G401.6 (cell line): Measurements from ENCODE around the gene RECK.
"Not testable (repeated sequence)": the region's sequence is repeated elsewhere in the genome, so short reads cannot be mapped to it uniquely, and the experiment has no call there.

Experiments used
- FAIRE-seq: peaks from 2 replicates; lab custom pipeline; 2012; peaks lifted over from hg19 to GRCh38; lab: Jason Lieb, UNC

Gene RECK

DNA sequence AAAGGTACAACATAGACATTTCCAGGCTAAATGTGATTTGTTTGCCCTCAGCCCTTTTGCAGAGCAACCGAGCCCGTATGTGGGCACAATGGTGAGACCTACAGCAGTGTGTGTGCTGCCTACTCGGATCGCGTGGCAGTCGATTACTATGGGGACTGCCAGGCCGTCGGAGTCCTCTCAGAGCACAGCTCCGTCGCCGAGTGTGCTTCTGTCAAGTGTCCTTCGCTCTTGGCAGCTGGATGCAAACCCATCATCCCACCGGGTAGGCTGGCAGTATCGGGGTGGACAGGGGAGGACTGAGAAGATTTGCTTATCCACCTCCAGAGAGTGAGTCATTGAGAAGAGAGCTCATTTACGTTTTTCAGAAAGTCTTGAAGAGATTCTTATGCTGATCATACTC is 82.0 kb downstream of the RECK start:
- FAIRE-seq = no peak

DNA sequence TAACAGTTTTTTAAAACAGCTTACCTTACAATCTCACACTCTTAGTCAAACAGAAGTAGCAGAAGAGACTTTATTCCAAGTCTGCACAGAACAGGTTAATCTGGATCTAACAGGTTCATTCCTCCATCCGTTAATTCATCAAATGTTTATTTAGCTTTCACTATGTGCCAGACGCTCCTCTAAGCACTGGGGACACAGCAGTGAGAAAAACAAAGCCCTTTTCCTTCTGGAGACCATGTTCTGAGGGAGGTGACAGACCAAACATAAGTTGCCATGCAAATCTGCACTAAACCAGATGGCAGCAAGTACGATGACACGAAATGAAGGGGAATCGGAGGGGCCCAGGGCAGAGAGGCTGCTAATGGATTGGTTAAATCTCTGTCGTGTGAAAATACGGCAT is 82.8 kb downstream of the RECK start:
- FAIRE-seq = no peak

DNA sequence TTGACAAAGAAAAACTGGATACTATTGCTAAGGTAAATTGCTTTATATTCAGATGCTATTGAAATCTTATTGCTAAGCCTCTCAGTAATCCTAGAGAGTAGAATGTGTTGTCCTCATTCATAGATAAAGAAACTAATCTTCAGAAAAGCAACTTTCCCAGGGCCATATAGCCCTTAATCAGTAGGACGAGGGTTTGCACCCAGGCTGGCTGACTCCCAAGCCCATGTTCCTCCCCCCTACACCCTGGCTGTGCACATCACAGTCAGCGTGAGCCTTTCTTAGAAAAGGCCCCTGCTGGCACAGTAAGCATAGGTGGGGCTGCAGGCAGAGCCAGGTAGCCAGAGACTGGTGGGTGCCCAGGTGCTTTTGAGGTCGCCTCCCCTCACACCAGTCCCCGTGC is 84.0 kb downstream of the RECK start:
- FAIRE-seq = no peak

DNA sequence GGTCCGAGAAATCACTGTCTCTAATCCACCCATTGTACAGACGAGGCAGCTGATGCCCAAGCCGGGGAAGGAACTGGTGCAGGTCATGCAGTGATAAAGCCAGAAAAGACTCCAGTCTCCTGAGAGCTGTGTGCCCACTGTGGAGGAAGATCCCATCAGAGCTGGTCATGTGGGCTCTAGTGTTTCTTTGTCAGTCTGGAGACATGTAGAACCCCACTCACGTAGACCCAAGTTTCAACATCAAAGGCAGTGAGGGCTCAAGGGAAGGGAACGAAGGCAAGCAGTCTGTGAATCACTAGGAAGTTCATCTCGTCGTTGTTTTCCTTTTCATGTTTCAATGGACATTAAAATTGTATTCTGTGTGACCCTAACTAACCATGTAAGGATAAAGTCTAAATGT is 85.3 kb downstream of the RECK start:
- no peak for FAIRE-seq

DNA sequence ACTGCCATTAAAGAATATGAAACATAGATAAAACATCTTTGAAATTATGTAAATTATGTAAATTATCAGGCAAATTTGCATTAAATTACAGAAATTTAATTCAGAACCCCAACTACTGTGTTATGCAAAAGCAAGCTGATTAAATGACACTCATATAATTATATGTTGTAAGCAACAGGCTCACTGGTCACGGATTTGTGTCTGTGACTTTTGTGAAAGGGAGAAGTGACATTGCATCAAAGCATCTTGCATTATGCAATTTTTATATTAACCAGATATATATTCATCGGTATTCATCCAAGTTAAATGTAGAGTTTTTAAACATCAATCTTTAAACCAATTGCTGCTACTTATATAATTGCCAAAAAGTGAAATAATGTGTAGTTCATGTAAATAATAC is 86.8 kb downstream of the RECK start:
- FAIRE-seq = no peak

DNA sequence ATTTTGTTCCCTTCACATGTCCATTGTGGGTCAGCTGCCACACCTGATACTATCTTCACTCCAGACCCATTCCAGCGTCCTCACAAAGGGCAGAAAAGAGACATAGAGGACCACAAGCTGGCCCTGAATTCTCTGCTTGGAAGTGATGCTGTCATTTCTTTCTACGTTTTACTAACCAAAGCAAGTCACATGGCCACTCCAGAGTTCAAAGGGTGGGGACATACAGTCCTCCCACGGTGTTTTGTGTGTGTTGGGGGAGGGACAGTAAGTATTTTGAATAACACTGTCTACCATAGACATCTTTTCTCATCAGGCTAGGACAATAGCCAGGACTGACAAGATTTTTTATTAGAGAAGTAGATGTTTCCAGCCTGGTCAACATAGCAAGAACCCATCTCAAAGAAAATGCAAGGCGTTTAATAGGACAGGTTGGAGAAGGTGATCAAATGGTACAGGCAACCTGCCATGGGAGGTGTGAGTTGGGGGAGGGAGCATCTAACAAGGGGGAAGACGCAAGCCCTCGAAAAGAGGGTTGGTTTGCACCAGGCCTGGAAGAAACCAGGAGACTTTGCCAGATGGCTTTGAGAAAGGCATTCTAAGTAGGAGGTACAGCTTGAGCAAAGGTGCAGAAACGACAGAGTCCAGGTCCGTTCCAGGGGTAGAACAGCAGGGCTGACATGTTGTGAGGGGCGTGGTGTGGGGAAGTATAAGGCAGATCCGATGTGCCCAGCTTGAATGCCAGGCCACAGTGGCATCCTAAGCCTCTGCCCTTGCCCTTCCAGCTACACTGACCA is 88.5 kb downstream of the RECK start:
- FAIRE-seq = no peak

DNA sequence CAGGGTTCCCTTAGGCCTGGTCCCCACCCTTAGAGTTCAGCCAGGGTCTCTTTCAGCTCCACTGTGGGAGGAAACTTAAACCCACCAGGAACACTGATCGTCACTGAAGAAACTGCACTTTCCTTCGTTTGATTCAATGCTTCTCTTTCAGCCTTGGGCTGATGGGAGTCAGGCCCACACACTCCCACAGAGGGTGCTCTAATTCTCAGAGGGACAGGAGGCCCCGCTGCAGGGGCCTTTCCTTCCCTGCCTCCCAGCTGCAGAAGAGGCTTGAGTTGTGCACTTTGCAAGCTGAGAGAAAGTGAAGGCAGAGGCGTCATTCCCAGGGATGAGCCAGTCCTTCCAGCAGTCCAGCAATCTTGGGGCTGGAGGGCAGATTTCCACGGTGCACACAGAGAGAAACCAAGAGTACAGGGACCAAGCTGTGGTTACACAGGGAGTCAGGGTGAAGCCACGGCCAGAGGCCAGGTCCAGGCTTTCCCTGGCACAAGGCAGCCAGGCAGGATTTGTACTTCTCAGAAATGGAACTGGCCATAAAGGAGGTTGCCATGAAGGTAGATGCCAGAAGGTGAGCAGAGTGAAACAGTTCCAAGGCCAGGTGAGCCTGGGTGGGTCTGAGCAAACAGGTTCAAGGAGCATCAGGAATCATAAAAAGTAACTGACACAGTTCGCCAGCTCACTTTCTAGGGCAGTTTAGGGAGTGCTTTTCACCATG is 89.5 kb downstream of the RECK start:
- no peak for FAIRE-seq

DNA sequence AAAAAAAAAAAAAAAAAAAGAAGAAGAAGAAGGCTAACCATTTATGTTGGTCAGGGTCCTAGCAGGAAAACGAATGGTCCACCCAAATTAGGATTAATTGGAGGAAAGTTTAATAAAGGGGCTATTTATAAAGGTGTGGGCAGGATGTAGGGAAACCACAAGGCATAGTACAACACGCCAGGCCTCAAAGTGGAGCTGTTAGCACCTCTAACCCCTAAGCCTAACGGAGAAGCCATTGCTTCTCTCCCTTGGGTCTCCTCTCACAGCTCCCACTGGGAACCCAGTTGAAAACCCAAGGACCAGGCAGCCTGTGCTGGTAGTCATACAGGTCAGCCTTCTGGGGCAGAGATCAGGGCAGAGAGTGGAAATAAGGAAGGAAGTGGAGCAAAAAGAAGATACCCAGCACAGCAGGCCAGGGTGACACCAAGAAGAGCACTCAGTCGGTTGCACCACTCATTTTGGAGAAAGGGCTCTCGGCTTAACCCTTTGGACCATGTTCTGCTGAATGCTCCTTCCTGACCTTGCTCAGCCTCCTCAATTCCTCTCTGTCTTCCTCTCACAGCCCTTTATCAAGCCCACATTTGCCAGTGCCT is 91.0 kb downstream of the RECK start:
- FAIRE-seq = no peak

DNA sequence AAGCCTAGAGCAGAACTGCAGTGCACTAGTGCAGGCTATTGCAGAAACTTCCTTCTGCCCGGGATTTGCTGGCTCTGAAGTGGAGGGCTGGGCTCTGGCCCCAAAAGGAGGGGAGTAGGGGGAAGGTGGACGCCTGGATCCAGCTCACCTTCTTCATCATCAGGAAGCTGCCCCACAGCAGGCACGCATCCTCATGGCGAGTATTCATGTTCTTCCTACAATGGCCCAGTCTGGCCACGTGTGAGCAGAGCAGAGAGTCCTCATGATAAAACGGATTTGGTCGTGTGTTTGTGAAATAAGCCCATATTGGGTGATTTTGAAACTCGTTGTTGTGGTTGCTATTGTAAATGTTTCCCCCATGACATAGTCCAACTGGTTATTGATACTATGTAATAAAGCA is 91.6 kb downstream of the RECK start:
- FAIRE-seq = no peak

DNA sequence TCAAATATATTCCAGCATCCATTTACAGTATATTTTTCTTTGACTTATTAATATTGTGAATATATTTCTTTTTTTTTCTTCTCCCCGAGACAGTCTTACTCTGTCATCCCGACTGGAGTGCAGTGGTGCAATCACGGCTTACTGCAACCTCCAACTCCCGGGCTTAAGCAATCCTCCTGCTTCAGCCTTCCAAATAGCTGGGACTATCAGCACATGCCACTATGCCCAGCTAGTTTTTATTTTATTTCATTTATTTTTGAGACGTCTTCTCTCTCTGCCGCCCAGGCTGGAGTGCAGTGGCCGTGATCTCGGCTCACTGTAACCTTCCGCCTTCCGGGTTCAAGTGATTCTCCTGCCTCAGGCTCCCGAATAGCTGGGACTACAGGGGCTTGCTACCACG is 92.4 kb downstream of the RECK start:
- FAIRE-seq = no peak

DNA sequence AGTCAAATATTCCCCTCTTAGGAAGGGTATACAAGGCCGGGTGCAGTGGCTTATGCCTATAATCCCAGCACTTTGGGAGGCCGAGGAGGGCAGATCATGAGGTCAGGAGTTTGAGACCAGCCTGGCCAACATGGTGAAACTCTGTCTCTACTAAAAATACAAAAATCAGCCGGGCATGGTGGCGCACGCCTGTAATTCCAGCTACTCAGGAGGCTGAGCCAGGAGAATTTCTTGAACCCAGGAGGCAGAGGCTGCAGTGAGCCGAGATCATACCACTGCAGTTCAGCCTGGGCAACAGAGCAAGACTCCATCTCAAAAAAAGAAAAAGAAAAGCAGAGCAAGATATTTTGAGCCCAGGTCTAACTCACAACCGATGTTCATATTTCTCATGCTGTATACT is 95.0 kb downstream of the RECK start:
- FAIRE-seq = not testable (repeated sequence)

DNA sequence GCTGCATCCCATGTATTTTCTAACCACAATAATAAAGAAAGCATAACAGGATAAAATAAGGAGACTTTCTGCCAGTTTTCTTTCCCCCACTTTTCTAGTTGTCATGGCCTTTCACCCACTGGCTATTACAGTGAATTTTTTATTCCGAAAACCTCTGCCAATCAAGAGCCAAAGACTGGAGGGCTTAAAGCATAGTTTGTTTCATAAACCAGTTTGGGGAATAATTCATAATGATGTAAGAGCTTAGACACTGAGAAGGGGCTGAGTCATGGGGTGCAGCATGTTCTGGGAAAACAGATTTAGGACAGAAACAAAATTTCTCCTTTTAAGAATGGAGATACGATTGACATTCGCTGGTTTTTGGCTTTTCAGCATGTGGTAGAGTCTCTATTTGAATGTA is 95.4 kb downstream of the RECK start:
- no peak for FAIRE-seq

DNA sequence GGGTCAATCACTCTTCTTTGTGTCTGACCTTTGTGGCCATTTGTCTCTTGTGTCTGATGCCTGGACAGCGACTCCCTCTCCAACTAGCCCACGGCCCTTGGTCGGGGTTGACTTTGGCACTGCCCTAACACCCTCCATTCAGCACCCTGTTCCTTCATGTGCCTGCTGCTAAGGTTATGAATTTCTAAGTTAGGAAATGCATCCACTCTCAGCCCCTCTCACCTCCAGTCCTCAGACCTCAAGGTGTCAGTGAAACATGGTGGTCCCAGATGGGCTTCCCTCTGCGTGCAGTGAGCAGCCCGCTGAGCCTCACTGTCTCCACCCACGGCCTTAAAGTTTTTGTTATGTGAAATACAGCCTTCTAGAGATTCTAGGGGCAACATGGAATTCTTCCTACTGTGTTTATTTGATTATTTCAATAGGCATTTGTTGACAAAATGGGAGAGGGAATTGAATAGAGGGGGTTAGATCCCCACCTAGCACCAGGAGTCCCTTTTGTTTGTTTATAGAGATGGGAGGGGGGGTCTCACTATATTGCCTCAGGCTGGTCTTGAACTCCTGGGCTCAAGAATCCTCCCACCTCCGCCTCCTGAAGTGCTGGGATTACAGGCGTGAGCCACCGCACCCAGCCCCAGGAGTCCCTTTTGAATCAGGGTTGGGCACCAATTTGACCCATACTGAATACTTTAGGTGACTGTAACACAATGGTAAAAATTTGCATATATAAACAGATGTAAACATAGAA is 98.2 kb downstream of the RECK start:
- no peak for FAIRE-seq

DNA sequence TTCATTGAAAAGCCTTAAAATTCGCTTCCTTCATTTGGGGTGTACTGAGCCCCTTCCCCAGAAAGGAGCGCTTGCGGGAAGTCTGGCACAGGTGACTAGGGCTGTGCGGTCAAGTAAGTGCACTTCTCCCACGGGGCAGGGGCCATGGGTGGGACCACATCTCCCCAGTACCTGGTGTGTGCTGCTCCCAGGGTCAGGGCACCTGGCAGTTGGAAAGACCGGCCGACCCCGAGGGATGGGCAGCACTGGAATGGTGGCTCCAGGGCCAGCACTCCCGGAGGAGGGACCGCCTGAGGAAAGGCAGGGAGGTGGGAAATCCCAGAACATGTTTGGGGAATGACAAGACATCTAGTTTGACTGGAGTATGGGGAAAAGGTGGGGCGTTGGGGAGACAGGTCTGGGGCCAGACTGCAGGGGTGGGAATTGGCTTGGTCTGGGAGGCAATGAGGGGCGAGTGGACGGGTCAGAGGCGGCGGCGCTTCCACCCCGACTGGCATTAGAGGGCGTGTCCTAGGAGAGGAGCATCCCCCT is 99.1 kb downstream of the RECK start:
- FAIRE-seq = no peak

DNA sequence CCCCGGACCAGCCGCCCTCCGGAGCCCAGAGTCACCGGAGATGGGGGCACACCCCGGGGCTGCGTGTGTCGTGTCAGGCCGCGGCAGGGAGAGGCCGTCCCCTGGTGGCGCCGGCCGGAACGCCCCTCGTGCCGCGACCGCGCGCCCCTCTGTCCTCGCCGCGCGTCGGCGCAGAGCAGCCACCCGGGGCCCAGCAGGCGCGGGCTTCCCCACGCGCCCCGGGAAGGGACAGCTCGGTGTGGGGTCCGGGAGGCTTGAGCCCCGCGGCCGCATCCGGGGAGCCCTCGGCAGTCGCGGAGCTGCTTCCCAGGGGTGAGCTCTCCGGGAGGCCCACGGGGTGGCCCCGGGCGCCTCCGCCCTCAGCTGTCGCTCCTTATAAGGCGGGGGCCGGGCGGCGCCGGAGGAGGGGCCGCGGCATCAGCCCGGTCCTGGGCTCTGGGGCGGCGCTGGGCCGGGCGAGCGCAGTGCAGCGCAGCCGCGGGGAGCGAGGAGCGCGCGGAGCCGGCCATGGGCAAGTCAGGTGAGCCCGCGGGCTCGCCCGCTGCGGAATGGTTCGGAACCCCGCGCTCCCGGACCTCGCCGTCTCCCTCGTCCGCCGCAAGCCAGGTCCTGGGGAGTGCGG is 99.7 kb downstream of the RECK start, which contains the start of gene GLIPR2:
Gene GLIPR2 (plus strand): TSS at position 462 of the 622 bp plus-strand sequence. CDS start 46 bp downstream, at position 508.
- no peak for FAIRE-seq

DNA sequence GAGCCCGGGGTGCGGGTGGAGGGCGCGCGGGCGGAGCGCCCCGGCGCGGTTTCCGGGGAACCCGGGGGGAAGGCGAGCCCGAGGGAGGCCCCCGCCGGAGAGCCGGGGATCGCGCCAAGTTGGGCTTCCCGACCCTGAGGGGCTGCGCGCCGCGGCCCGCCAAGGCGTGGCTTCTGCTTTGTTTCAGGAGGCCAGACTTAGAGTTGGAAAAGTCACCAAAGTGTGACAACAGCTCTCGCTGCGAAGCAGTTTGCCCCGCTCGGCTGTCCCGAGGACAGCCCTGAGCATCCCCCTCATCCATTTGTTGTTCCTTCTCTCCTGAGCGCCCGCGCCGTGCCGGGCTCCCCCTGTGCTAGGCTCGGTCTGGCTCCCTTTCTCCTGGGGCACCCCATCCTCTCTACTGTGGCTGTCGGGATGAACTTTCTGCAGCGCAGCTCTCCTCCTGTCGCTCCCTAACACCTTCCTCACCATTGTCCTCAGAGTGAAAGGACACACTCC is 100.2 kb downstream of the RECK start:
- FAIRE-seq = no peak

DNA sequence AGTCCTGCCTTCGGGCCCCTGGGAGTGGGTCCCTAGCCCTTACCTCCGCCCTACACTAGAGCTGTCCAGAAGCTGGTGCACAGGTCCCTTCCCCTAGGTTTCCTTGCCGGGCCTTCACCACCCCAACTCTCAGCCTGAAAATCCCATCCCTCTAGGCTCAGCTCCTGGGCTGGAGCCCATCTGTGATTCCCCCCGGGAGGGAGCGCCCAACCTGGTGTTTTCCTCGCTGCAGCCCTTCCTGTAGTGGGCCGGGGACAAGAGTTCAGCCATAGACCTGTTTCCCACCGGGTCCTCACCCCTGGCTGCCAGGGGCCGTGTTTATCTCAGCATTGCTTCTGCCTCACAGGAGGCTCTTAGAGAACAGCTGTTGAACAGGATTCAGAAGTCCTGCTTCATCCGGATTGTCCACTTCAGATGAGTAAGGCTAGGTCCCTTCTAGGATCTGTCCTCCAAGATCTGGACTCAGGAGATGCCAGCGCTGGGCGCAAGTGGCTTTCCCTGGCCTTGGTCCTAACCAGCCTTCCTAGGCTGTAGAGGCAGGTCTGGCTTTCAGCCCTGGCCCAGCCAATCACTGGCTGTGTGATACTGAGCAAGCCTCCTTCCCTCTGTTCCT is 100.8 kb downstream of the RECK start:
- FAIRE-seq = no peak

DNA sequence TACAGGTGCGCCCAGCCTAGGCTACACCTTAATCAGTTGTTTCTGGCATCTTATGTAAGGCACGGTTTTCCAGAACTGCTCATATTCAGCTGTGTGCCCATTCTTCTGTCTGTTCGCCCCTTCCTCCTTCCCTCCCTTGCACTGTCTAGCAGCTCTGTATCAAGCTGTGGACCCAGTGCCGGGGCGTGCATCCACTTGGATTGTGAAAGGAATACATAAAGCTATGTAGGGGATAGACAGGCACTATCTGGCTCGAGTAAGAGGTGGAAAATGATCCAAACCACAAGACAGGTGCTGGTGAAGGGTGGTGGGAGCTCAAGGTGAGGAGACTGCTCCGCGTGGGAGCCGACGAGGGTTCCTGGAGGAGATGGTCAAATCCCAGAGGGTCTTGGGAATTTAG is 101.8 kb downstream of the RECK start:
- no peak for FAIRE-seq

DNA sequence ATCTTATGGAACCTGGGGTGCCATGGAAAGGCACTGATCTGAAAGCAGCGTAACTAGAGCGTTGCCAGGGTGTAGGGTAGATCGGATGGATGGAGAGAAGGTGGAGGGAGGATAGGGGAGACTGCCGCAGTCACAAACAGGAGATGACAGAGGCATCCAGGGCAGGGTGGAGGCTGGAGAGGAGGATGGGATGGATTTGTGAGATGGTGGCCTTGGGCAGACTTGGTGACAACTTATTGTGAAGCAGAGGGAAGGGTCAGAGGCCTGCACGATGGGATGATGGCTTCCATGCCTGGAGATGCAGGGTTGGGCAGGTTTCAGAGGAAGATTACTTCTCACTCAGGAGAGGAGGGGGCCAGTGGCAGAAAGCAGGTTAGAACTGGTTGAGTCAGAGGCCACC is 102.2 kb downstream of the RECK start:
- no peak for FAIRE-seq

DNA sequence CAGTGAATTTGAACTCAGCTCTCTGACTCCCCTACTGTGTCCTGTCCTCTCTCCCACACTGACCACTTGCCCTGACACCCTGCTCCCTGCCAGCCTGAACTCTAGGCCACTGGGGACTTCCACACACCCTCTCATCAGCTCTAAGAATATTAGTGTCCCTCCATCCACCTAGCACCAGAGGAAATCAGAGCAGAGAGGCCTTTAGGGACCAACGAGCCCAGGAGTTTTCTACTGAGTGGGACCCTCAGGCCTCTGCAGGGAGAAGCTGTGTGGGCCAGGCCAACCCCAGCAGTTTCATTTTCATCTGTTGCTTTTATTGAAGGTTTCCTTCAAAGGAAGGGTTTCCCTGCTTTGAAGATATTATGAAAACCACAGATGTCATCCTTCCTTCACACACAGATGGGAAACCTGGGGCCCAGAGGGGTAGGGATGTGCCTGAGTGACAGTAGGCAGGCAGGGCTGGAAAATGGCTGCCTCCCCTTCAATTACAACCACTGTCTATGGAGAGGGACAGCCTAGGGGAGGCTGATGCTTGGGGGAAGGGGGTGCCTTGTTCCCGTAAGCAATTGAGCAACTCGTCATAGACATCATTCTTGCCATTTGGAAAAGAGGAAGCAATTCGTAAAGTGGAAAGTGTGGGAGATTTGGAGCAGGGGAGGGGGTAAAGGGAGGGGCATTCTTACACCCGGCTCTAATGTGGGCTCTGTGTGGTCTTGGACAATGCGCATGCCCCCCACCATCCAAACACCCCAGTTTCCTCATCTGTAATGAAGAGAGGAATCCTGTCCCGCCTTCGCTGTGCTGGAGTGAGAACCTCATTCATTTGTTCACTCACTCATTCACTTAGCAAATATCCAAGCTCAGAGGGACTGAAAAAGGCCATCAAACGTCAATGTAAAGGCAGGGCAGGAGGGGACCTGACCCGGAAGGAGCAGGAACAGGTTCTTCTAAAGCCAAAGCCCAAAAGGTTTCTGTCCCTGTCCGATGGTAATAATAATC is 103.7 kb downstream of the RECK start:
- FAIRE-seq = no peak
